DMS114 treated with DMSO at 0.1 percent for 48 hours (cell line): ENCODE measurements around the gene TUT4.
"Not testable (repeated sequence)": the region's sequence is repeated elsewhere in the genome, so short reads cannot be mapped to it uniquely, and the experiment has no call there.

ENCODE experiments used
- DNase-seq: peaks from one replicate; lab custom pipeline; 2025; ENCODE audit not compliant: unreplicated experiment; lab: John Stamatoyannopoulos, UW

TUT4 gene

GRCh38 chr1:52552505-52553361, at the start of gene TUT4:
TUT4 (minus strand) TSS chr1:52553092; CDS start chr1:52526280, 26,812 bp downstream.
- DNase-seq, result peak; percentile 71

GRCh38 chr1:52601991-52602855, 49.3 kb upstream of the TUT4 start, which contains the start of gene GPX7:
GPX7 (plus strand) TSS chr1:52602371; CDS start chr1:52602410, 39 bp downstream.
- no peak for DNase-seq

GRCh38 chr1:52601519-52601918, 48.6 kb upstream of the TUT4 start:
- no peak for DNase-seq

- no peak for DNase-seq
Measured at GRCh38 chr1:52600533-52601179, 47.8 kb upstream of the TUT4 start.

- no peak for DNase-seq
Measured at GRCh38 chr1:52599236-52599635, 46.3 kb upstream of the TUT4 start.

- DNase-seq, result no peak
Measured at GRCh38 chr1:52598729-52599128, 45.8 kb upstream of the TUT4 start.

- DNase-seq, result no peak
Measured at GRCh38 chr1:52597912-52598311, 45.0 kb upstream of the TUT4 start.

- no peak for DNase-seq
Measured at GRCh38 chr1:52595061-52595460, 42.2 kb upstream of the TUT4 start.

GRCh38 chr1:52593495-52593894, 40.6 kb upstream of the TUT4 start:
- DNase-seq, result no peak

- DNase-seq, result no peak
Measured at GRCh38 chr1:52592637-52593323, 39.9 kb upstream of the TUT4 start.

- DNase-seq, result no peak
Measured at GRCh38 chr1:52590266-52590665, 37.4 kb upstream of the TUT4 start.

- DNase-seq, result no peak
Measured at GRCh38 chr1:52588535-52588934, 35.6 kb upstream of the TUT4 start.

GRCh38 chr1:52588027-52588426, 35.1 kb upstream of the TUT4 start:
- no peak for DNase-seq

GRCh38 chr1:52585474-52585873, 32.6 kb upstream of the TUT4 start:
- DNase-seq, result no peak

GRCh38 chr1:52582116-52582696, 29.3 kb upstream of the TUT4 start:
- DNase-seq, result no peak

- no peak for DNase-seq
Measured at GRCh38 chr1:52580283-52580682, 27.4 kb upstream of the TUT4 start.

GRCh38 chr1:52579415-52579814, 26.5 kb upstream of the TUT4 start:
- no peak for DNase-seq

- not testable (repeated sequence) for DNase-seq
Measured at GRCh38 chr1:52578066-52578465, 25.2 kb upstream of the TUT4 start.

GRCh38 chr1:52576074-52576473, 23.2 kb upstream of the TUT4 start:
- DNase-seq, result no peak

- DNase-seq, result no peak
Measured at GRCh38 chr1:52574594-52574993, 21.7 kb upstream of the TUT4 start.
